GM23338 (cell line): ENCODE data around the gene KCNK3.

Source experiments
- EZH2 ChIP-seq: fragments of 200-600 bp; sonication (generic); IDR thresholded peaks from one replicate; pipeline ENCODE4 v1.8.0; 2017; ENCODE audit warnings: antibody characterized with exemption, mild to moderate bottlenecking, low read depth; ENCODE audit not compliant: unreplicated experiment
- EZH2phosphoT487 ChIP-seq: fragments of 200-600 bp; sonication (generic); IDR thresholded peaks from one replicate; pipeline ENCODE4 v1.8.1; 2018; ENCODE audit warnings: antibody characterized with exemption; ENCODE audit not compliant: unreplicated experiment
- POLR2AphosphoS5 ChIP-seq: IDR thresholded peaks from 2 replicates; pipeline ENCODE4 v1.6.1; 2016; ENCODE audit warnings: antibody characterized with exemption, low read depth
- ZNF331 ChIP-seq: fragments of 250-450 bp; sonication (Bioruptor Pico); IDR thresholded peaks from 2 replicates; pipeline ENCODE4 v1.5.0; 2020; ENCODE audit warnings: low read depth, mild to moderate bottlenecking, moderate library complexity
- TF ChIP-seq, protein P1 (sequence below), 2 experiments: fragments of 200-600 bp in 1 of 2; sonication (generic) in 1 of 2; conservative IDR thresholded peaks; 2 replicates each; pipeline versions ENCODE4 v1.5.1 to v1.6.1; 2016 to 2017; ENCODE audit warnings: antibody characterized with exemption in 2 of 2, low read depth in 2 of 2, mild to moderate bottlenecking in 2 of 2, moderate library complexity in 1 of 2

DNA sequence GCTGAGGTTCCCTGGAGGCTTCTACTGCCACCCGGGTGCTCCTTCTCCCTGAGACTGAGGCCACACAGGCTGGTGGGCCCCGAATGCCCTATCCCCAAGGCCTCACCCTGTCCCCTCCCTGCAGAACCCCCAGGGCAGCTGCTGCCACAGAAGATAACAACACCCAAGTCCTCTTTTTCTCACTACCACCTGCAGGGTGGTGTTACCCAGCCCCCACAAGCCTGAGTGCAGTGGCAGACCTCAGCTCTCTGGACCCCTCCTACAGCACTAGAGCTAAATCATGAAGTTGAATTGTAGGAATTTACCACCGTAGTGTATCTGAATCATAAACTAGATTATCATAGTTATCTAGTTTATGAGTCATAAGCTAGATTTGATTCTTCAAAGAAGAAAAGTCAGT is 86.0 kb downstream of the KCNK3 start:
- TF ChIP-seq, protein P1, sequence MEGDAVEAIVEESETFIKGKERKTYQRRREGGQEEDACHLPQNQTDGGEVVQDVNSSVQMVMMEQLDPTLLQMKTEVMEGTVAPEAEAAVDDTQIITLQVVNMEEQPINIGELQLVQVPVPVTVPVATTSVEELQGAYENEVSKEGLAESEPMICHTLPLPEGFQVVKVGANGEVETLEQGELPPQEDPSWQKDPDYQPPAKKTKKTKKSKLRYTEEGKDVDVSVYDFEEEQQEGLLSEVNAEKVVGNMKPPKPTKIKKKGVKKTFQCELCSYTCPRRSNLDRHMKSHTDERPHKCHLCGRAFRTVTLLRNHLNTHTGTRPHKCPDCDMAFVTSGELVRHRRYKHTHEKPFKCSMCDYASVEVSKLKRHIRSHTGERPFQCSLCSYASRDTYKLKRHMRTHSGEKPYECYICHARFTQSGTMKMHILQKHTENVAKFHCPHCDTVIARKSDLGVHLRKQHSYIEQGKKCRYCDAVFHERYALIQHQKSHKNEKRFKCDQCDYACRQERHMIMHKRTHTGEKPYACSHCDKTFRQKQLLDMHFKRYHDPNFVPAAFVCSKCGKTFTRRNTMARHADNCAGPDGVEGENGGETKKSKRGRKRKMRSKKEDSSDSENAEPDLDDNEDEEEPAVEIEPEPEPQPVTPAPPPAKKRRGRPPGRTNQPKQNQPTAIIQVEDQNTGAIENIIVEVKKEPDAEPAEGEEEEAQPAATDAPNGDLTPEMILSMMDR (conservative IDR thresholded peaks at IDR 0.05; ENCODE audit: low read depth in 2 of 2) = no peak
- TF ChIP-seq EZH2 (no peak), POLR2AphosphoS5 (no peak), ZNF331 (CRISPR knock-in tag) (no peak), EZH2phosphoT487 (no peak)
